ENCODE data around the gene GTF2F1.
A peak's percentile ranks its signal among the peaks of the same experiment; 100 is the strongest.
"Not testable (repeated sequence)": the region's sequence is repeated elsewhere in the genome, so short reads cannot be mapped to it uniquely, and the experiment has no call there.

GTF2F1 gene

DNA sequence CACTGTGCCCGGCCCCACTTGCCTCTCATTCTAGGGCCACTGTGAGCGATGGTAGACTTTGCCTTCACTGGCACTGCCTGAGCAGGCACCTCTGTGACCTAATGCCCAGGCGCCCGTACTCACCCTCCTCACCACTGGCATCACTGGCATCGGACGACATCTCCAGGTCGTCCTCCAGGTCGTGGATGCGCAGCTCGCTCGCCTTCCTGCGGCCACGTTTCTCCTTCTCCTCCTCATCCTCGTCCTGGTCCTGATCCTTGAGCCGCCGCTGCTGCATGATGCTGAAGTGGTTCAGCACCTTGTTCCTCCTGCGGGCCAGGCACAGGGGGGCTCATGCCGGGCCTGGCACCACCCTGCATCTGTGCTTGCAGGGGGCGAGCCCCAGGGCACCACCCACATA, 9.8 kb downstream of the GTF2F1 start:
- DNase-seq = no peak

DNA sequence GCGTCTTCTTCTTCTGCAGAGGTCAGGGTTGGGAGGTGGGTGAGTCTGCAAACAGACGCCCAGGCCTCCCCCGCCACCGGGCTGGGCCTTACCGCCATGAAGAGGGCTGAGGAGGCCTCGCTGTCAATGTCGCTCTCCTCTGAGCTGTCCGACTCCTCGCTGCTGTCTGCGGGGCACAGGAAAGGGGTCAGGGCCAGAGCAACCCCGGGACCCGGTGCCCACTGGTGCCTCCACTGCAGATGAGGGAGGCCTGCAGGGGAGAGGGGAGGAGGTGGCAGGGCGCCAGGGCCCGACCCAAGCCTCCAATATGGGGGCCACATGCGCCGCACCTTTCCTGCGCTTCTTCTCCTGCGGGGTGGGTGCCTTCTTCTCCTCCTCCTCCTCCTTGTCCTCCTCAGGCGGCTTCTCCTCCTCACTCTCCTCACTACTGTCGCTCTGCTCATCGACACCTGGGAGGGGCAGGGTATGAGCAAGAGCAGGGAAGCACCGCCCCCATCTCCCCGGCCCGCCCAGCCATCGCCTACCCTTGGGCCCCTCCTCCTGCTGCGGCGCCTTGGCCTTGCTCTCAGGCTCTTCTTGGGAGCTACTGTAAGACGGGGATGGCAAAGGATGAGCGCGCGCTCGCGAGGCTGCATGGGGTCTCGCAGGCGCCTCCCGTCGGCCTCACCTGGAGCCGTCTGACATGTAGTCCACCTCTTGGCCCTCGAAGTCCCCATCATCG, 11.8 kb downstream of the GTF2F1 start:
- no peak for DNase-seq

DNA sequence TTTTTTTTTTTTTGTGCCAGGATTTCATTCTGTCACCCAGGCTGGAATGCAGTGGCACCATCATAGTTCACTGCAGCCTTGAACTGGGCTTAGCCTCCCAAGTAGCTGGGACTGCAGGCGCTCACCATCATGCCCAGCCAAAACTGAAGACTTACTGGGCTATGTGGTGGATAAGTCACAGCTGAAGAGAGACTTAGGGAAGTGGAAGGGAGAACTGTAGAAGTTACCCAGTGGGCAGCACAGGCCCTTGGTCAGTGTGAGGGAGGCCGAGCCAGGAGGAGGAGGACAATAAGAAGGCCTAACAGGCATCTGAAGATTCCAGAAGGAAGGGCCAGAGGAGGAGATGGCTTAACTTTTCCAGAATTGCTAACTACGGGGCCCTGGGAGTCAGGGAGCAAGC, 13.2 kb downstream of the GTF2F1 start:
- no peak for DNase-seq

DNA sequence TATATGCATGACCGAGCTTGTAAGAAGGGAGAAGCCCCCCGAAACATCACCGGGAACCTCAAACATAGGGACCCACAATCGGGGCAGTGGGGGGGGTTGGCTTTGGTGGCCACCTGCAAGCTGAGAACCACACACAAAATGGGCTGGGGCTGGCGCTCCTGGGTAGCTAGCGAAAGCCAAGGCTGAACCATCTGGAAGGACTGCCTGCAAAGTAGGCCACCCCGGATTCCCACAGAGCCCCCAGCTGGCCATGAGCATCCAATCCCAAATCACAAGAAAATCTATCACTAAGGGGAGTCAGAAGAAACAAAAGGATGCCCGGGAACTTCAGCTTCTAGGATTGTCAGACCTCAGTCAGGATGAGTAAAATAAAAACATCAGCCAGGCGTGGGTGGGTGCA, 14.5 kb downstream of the GTF2F1 start:
- no peak for DNase-seq

DNA sequence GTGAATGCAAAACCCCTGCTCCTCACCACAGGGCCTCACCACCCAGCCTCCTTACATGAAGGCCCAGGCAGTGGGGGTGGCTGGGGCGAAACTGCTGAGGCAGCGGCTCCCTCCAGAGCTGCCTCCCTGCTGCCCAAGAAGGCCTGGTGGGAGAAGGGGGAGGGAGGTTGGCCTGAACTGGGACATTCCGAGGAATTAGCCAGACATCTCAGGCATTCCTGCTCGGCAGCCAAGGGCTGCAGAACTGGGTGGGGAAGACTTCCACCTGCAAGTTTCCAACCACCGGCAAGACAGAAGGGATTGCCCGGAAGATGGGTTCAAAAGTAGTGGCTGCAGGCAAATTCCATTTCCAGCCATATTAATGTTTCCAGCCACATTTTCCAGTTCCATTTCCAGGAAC, 14.9 kb downstream of the GTF2F1 start:
- DNase-seq = no peak

DNA sequence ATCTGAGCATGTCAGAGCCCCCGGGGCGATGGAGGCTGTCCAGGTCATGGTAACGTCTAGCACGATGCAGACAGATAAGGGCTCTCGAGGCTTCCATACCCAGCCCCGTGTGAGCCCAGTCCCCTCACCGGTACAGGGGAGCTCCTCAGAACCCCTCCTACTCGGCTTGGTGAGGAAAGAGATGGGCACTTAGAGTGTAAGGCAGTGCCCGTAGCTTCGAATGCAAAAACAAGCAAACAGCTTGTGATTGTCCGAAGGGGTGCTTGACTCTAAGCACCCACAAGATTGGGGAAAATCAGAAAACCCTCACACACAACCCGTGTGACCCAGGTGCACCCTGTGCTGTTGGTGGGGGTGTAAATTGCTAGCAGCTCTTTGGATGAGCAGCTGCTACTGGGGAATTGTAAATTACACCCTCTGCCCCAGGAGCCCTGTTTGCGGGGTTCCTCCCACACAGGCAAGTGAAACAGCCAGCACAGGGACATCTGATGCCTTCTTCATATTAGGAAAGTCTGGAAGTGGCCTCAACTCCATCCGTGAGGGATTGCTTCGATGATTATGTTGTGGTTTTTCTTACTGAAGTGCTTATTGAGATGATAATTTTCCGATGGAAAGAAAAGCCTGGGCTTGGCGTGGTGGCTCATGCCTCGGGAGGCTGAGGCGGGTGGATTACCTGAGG, 16.3 kb downstream of the GTF2F1 start:
- no peak for DNase-seq

DNA sequence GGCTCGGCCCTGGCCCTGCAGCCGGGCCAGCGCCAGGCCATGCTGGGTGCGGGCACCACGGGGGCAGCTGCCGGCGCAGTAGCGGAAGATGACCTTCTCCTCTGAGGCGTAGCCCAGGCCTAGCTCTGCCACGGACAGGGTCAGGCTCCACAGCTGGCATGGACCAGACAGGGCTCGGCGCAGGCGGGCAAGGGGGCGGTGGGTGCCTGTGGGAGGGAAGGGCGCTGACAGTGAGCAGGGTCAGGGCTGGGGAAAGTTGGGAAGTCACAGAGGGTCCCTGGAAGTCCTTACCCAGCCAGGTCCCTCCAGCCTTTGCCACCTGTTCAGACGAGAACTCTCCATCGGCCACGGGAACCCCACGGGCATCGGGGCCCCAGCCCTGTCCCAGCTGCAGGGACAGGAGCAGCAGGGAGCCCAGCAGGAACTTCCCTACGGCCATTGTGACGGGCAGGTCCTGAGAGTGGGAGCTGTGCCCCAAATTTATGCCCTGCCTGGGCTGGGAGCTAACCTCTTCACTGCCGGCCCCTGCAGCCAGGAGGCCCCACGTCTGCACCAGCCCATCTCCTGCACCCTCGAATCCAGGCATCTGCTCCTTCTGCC, 17.5 kb downstream of the GTF2F1 start, which contains the start of gene PSPN:
PSPN (minus strand) TSS at position 523 of the 600 bp plus-strand sequence; CDS start at position 439, 84 bp downstream.
- DNase-seq = no peak

DNA sequence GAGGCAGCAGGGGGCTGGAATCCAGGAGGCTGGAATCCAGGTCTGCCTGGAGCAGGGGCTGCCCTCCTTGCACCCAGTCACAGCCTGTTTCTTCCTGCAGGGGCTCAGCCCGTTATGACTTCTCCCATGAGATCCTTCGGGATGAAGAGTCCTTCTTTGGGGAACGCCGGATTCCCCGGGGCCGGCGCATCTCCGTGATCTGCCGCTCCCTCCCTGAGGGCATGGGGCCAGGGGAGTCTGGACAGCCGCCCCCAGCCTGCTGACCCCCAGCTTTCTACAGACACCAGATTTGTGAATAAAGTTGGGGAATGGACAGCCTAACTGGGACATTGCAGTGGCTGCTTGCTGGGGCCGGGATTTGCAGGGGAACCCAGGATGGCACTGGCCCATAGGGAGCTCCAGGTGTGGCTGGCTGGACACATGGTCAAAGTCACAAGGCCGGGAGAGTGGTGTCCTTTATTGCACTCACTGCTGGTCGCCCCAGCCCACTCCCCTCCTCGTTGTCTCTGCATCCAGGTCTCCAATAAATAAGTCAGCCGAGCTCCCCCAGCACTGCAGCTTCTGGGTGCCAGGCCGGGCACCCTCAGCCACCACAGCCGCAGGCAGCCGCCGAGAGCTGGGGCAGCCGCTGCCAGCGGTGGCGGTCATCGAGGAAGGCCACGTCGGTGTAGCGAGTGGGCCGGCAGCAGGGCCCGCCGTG, 18.1 kb downstream of the GTF2F1 start:
- no peak for DNase-seq

DNA sequence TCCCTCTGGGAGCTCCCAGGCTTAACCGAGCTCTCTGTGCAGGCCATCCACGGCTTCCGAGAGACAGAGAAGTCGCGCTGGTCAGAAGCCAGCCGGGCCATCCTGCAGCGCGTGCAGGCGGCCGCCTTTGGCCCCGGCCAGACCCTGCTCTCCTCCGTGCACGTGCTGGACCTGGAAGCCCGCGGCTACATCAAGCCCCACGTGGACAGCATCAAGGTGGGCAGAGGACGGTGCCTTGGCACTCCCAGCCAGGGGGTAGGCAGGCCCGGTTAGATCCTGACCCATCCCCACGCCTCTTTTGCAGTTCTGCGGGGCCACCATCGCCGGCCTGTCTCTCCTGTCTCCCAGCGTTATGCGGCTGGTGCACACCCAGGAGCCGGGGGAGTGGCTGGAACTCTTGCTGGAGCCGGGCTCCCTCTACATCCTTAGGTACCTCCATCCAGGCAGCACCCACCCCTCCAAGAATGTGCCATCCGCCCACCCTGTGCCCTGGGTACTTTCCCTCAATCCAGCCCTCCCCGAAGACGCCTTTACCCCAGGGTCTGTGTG, 18.7 kb downstream of the GTF2F1 start:
- DNase-seq = no peak

DNA sequence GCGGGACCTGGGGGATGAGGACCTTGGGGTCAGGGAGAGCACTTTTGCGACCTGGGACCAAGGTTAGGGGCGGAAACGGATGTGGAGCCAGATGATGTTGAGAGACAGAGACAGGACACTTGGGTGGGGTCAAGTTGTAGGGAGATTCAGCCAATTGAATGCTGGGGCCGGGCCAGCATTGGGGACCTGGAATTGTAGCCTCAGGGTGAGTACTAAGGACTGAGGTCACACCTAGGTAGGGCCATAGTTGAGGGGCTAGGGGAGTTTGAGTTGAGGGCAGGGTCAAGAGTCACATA, 19.2 kb downstream of the GTF2F1 start:
- no peak for DNase-seq

DNA sequence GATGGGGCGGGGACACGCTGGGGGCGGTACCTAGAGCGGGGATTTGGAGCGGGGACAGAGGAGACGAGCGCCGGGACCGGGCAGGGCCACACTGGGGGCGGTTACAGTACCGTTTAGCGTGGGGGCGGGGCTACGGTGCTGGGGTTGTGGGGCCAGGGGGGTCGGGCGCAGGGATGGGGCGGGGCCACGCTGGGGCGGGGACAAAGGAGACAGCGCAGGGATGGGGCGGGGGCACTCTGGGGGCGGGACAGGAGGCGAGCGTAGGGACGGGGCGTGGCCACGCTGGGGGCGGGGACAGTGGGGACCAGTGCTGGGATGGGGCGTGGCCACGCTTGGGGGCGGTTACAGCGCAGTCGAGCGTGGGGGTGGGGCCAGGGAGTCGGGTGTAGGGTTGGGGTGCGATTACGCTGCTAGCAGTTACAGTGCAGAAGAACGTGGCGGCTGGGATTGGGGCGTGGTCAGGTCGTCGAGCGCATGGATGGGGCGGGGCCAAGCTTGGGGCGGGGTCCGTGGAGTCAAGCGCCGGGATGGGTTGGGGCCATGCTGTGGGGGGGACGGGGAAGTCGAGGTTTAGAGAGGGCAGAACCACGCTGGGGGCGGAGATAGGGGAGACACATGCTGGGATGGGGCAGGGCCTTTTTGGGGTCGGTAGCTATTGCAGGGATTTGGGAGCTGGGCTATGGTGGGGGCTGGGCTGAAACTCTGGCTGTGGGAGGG, 19.7 kb downstream of the GTF2F1 start:
- DNase-seq = peak; percentile 92 to 96

DNA sequence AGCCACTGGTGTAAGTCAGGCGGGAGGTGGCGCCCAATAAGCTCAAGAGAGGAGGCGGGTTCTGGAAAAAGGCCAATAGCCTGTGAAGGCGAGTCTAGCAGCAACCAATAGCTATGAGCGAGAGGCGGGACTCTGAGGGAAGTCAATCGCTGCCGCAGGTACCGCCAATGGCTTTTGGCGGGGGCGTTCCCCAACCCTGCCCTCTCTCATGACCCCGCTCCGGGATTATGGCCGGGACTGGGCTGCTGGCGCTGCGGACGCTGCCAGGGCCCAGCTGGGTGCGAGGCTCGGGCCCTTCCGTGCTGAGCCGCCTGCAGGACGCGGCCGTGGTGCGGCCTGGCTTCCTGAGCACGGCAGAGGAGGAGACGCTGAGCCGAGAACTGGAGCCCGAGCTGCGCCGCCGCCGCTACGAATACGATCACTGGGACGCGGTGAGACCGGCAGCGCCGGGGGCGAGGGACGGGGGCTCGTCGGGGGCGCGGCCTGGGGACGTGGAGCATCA, 20.3 kb downstream of the GTF2F1 start, which contains the start of gene ALKBH7:
ALKBH7 (plus strand) TSS at position 201 of the 502 bp plus-strand sequence; CDS start at position 228, 27 bp downstream.
- DNase-seq = peak; percentile 98 to 99

DNA sequence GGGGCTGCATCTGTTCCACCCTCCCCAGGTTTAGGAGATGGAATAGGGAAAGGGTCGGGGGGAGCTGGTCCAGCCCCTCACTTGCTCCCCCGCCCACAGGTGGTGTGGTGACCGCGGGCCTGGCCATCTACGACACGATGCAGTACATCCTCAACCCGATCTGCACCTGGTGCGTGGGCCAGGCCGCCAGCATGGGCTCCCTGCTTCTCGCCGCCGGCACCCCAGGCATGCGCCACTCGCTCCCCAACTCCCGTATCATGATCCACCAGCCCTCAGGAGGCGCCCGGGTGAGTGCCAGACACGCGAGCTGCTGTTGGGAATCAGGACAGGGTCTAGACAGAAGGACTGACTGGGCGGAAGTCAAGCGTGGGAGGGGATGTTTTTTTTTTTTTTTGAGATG, 28.6 kb downstream of the GTF2F1 start:
- DNase-seq = no peak

DNA sequence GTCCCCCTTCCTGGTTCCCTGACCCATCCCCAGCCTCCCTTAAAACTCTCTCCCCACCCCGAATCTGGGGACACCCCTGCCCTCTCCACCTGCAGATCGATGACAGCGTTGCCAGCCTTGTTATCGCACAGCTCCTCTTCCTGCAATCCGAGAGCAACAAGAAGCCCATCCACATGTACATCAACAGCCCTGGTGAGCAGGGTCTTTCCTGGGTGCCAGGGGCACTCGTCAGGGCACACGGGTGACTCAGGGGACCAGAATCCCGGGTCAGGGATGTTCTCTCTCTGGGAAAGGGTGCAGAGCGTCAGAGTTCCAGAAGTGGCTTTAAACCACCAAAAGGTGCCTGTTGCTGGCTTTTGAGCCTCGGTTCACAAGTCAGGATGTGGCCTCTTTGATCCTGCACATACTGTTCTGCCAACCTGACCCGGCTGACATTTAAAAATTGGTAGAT, 30.6 kb downstream of the GTF2F1 start:
- no peak for DNase-seq

DNA sequence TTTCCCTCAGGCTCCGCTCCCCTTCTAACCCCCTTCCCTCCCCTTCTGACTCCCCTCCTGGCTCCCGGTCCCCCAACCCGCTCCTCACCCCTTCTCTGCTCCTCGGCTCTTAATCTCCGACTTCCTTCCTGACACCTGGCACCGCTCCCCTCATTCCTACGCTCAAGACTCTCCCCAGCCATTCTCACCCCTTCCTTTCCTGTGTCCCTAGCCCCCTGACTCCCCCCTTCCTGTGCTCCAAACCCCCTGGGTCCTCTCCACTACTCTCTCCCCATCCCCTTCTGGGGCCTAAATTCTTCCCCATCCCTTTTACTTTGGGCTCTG, 31.0 kb downstream of the GTF2F1 start:
- DNase-seq = no peak

DNA sequence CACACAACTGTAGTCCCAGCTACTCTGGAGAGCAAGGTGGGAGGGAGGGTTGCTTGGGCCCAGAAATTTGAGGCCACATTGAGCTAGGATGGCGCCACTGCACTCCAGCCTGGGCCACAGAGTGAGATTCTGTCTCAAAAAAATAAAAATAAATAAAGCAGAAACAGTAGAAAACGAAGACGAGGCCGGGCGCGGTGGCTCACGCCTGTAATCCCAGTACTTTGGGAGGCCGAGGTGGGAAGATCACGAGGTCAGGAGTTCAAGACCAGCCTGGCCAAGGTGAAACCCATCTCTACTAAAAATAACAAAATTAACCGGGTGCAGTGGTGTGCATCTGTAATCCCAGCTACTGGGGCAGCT, 32.1 kb downstream of the GTF2F1 start:
- not testable (repeated sequence) for DNase-seq

DNA sequence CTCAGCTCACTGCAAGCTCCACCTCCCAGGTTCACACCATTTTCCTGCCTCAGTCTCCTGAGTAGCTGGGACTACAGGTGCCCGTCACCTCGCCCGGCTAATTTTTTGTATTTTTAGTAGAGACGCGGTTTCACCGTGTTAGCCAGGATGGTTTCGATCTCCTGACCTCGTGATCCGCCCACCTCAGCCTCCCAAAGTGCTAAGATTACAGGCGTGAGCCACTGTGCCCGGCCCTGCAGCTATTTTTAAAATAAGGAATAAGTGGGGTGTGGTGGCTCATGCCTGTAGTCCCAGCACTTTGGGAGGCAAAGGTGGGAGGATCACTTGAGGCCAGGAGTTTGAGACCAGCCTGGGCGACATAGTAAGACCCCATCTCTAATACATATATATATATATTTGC, 32.5 kb downstream of the GTF2F1 start:
- not testable (repeated sequence) for DNase-seq

DNA sequence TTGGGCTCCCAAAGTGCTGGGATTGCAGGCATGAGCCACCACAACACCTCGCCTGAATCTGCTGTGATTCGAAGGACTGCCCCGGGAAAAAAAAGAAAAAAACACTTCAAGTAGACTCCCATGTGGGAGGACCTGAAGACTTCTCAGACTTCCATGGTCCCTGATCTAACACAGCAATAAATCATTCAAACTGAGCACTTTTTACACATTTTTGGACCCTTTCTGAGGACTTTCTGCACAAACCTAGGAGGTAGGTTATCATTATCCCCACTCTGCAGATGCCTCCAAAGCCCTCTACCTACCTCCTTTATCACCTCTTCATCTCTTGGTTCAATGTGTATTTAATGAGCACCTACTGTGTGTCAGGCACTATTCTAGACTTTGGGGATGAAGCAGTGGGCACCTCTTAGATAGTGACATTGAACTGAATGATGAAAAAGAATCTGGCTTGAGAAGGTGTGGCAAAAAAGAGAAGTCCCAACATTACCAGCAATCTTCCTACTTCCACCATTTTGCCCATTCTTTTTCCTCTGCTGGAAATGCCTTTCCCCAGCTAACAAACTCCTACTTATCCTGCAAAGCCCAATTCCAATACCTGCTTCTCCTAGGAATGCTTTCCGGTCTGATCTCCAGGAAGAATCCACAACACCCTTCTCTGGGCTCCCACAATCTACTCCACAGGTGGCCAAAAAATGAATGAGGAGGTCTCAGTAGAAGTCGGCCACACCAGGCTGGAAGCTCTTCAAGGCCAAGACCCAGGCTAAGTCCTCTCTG, 33.2 kb downstream of the GTF2F1 start:
- no peak for DNase-seq

DNA sequence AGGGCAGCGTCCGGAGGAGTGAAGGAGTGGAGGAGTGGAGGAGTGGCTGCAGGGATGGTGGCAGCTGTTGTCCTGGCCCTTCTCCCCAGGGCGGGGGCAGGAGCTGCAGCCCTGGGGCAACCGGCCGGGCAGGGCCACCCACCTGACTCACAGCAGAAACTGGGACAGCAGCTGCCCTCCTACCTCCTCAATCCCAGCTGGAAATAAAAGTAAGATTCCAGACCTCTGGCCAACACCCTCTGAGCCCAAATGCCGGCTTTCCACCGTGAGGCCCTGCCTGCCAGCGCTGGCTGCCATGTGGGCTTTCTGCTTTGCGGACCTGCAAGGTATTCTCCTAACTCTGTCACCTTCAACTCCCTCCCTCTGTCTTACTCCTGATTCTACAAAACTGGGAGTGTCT, 35.0 kb downstream of the GTF2F1 start:
- DNase-seq = no peak

DNA sequence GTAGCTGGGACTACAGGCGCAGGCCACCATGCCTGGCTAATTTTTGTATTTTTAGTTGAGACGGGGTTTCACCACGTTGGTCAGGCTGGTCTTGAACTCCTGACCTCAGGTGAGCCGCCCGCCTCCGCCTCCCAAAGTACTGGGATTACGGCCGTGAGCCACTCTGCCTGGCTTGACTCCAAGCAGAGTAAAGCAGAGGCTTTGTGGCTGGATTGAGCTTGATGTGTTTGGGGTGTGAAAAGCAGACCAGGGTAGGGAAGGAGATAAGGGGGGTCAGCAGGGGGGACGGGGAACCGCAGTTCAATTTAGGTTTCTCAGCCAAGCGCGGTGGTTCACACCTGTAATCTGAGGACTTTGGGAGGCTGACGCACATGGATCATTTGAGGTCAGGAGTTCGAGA, 35.8 kb downstream of the GTF2F1 start:
- no peak for DNase-seq

DNA sequence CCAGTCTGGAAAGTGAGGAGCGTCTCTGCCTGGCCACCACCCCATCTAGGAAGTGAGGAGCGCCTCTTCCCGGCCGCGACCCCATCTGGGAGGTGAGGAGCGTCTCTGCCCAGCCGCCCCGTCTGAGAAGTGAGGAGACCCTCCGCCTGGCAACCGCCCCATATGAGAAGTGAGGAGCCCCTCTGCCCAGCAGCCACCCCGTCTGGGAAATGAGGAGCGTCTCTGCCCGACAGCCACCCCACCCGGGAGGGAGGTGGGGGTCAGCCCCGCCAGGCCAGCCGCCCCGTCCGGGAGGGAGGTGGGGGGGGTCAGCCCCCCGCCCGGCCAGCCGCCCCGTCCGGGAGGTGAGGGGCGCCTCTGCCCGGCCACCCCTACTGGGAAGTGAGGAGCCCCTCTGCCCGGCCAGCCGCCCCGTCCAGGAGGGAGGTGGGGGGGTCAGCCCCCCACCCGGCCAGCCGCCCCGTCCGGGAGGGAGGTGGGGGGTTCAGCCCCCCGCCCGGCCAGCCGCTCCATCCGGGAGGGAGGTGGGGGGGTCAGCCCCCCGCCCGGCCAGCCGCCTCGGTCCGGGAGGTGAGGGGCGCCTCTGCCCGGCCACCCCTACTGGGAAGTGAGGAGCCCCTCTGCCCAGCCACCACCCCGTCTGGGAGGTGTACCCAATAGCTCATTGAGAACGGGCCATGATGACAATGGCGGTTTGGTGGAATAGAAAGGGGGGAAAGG, 37.5 kb downstream of the GTF2F1 start:
- DNase-seq = not testable (repeated sequence)
